ENCODE measurements around the gene FPR1.

Gene FPR1

DNA sequence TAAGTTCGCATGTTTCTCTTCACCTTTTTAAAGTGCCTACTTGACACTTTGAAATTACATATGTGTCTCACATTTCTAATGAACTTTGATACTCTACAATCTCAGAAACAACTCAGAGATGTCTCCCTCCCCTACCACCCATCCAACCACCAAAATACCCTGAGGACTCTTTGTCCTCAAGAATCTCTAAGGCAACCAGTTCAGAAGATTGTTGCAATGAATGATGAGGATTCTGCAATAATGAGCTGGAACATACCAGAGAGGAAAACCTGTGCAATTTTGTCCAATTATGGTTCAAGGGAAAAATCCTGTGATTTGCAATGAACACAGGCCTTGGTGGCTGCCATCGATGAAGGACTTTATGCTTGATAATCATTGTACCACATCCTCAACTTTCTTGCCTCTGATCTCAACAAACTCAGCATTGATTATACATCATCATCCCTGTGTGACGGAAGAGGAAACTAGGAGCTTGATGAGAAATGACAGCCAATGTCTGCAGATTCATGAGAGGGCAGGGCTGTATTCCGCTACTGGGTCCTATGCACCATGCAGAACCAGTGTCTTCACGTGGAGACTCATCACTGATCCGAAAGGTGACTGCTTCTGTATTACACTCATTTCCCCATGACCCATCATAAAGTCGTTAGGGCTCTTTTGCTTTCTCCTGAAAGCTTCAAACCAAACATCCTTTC lies 1.1 kb downstream of the FPR1 start:
- TF ChIP-seq, protein P1, sequence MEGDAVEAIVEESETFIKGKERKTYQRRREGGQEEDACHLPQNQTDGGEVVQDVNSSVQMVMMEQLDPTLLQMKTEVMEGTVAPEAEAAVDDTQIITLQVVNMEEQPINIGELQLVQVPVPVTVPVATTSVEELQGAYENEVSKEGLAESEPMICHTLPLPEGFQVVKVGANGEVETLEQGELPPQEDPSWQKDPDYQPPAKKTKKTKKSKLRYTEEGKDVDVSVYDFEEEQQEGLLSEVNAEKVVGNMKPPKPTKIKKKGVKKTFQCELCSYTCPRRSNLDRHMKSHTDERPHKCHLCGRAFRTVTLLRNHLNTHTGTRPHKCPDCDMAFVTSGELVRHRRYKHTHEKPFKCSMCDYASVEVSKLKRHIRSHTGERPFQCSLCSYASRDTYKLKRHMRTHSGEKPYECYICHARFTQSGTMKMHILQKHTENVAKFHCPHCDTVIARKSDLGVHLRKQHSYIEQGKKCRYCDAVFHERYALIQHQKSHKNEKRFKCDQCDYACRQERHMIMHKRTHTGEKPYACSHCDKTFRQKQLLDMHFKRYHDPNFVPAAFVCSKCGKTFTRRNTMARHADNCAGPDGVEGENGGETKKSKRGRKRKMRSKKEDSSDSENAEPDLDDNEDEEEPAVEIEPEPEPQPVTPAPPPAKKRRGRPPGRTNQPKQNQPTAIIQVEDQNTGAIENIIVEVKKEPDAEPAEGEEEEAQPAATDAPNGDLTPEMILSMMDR (IDR thresholded peaks at IDR 0.05; ENCODE audit: low read depth, low read length): no peak
- peak; percentile 32 to 84 for DNase-seq (ENCODE audit: low read depth in 2 of 2)
- H3K4me3 ChIP-seq (replicated peaks in 1 of 2; ENCODE audit: low read depth in 2 of 2, low read length in 2 of 2): no peak overlapping the region

DNA sequence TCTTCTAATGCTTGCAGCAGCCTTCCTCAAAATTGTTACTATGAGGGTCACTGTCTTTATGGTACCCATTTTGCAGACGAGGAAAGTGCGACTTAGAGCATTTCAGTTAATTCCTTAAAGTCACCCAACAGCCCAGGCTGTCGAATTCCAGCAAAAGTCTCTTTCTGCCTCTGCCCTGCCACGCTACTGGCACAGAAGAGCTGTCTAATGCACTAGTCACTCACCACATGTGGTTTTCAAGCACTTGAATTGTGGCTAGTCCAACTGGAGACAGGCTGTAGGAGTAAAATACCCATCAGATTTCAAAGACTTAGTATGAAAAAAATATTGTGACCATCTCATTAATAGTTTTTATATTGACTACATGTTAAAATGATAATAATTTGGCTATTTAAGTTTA lies 1.7 kb downstream of the FPR1 start:
- TF ChIP-seq, protein P1 (IDR thresholded peaks at IDR 0.05; ENCODE audit: low read depth, low read length): no peak
- peak in 1 of 2 donors; percentile 74 for DNase-seq (ENCODE audit: low read depth in 2 of 2)
- H3K4me3 ChIP-seq (replicated peaks in 1 of 2; ENCODE audit: low read depth in 2 of 2, low read length in 2 of 2): no peak overlapping the region

DNA sequence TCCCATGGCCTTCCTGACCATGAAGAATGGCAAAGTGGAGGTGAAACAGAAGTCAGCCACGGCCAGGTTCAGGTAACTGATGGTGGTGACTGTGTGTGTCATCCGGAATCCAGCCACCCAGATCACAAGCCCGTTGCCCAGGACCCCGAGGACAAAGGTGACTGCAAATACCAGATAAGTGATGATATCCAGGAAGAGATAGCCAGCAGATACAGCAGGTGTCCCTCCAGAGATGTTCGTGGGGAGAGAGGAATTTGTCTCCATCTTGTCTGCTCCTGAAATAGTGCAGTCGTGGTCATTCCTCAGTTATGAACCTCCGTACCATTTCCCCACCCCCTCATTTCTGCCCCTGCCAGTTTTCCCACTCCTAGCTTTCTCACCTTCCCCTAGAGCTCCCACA lies 4.9 kb downstream of the FPR1 start:
- no peak for DNase-seq (ENCODE audit: low read depth in 2 of 2)
- TF ChIP-seq, protein P1 (IDR thresholded peaks at IDR 0.05; ENCODE audit: low read depth, low read length): no peak
- no peak overlapping the region for H3K4me3 ChIP-seq (replicated peaks in 1 of 2; ENCODE audit: low read depth in 2 of 2, low read length in 2 of 2)

DNA sequence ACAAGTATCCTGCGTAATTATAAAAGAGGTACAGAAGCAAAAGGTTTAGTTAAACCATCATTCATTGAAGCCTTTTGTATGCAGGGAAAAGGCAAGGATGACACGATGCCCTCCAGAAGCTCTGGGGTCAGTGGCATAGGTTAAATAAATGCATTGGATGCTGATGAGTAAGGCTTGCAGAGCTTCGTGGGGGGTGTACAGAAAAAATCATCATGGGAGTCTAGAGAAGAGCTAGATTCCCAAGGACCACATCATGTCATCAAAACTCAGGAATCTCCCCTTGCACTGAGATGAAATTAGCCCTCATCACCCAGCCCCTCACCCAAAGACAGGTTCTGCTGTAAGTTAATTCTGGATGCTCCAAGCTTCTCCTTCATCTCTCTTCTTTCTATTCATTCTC lies 8.3 kb downstream of the FPR1 start:
- H3K4me3 ChIP-seq (replicated peaks in 1 of 2; ENCODE audit: low read depth in 2 of 2, low read length in 2 of 2): no peak overlapping the region
- TF ChIP-seq, protein P1 (IDR thresholded peaks at IDR 0.05; ENCODE audit: low read depth, low read length): no peak
- DNase-seq (ENCODE audit: low read depth in 2 of 2): peak in 1 of 2 donors; percentile 92

DNA sequence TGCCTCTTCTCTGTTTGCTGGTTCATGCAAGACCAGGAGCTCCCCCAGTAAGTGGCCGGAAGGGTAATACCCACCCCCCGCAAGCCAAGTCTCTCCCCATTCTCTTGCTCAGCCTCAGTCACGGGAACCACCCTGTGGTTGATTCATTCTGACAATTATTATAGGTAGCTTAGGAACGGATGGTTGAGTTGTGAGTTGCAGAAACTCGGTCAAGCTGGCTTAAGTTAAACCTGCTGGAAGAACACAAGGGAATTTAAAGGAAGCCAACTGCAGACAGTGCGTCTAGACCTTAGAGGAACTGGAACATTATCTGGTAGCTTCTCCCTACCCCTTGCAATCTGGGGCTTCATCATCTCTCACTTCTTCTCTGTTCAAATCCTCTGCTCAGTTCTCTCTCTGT lies 8.9 kb downstream of the FPR1 start:
- H3K4me3 ChIP-seq (replicated peaks in 1 of 2; ENCODE audit: low read depth in 2 of 2, low read length in 2 of 2): no peak overlapping the region
- TF ChIP-seq, protein P1 (IDR thresholded peaks at IDR 0.05; ENCODE audit: low read depth, low read length): no peak
- DNase-seq (ENCODE audit: low read depth in 2 of 2): peak; percentile 51 to 96

DNA sequence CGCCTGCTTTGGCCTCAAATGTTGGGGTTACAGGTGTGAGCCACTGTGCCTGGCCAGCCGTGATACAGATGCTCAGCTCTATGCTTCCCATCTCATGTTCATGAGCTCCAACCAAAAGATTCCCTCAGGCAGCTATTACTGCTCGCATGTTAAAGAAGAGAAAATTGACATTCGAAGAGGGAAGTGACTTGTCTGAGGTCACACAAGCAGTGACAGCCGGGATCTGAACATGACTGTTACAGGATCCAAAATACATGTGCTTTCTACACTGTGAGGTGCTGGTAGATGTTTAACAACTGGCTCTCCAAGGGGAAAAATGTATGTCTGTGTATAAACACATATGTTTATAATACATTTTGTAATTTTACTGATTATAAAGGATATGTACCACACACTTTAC lies 11.3 kb downstream of the FPR1 start:
- TF ChIP-seq, protein P1 (IDR thresholded peaks at IDR 0.05; ENCODE audit: low read depth, low read length): no peak
- peak in 1 of 2 donors; percentile 21 for DNase-seq (ENCODE audit: low read depth in 2 of 2)
- no peak overlapping the region for H3K4me3 ChIP-seq (replicated peaks in 1 of 2; ENCODE audit: low read depth in 2 of 2, low read length in 2 of 2)

All from cardiac fibroblast (primary cell).